T47D (cell line): Measurements from ENCODE around the gene ATG7.

ENCODE experiments used
- DNase-seq, 2 experiments: peaks; one replicate each; pipeline versions ENCODE4 v3.0.0 to v3.0.0-alpha.2; 2011 to 2012; ENCODE audit warnings: low read depth in 1 of 2, low spot score in 1 of 2
- JUND ChIP-seq: IDR thresholded peaks from 2 replicates; pipeline ENCODE4 v1.6.1; 2012; ENCODE audit warnings: low read depth
- in situ Hi-C: cut with HindIII; loops from 2 replicates; pipeline ENCODE4 v1.10.0; 2016; ENCODE audit warnings: low sequenced_read_pairs, low pct_unique_long_range_greater_than_20kb

The ATG7 gene

GRCh38 chr3:11269007-11269406, 3.2 kb upstream of the ATG7 start:
- DNase-seq = no peak
- no peak for TF ChIP-seq JUND
- in situ Hi-C loops = no loop called here

- no peak for DNase-seq
- in situ Hi-C loops = no loop called here
- TF ChIP-seq JUND = no peak
Observed at GRCh38 chr3:11272906-11273574, 843 bp downstream of the ATG7 start.

GRCh38 chr3:11273891-11274291, 1.7 kb downstream of the ATG7 start:
- in situ Hi-C loops = no loop called here
- no peak for DNase-seq
- no peak for TF ChIP-seq JUND

- no peak for TF ChIP-seq JUND
- DNase-seq = no peak
- in situ Hi-C loops = no loop called here
Observed at GRCh38 chr3:11274566-11275142, 2.5 kb downstream of the ATG7 start.

- in situ Hi-C loops = no loop called here
- DNase-seq = no peak
- no peak for TF ChIP-seq JUND
Observed at GRCh38 chr3:11275926-11276325, 3.7 kb downstream of the ATG7 start.

GRCh38 chr3:11276901-11277300, 4.7 kb downstream of the ATG7 start:
- no peak for TF ChIP-seq JUND
- in situ Hi-C loops = no loop called here

GRCh38 chr3:11282250-11283138, 10.3 kb downstream of the ATG7 start:
- no peak for TF ChIP-seq JUND
- in situ Hi-C loops = no loop called here
- DNase-seq = no peak

More at GRCh38 chr3:11276901-11277300, 4.7 kb downstream of the ATG7 start:
- DNase-seq = no peak

GRCh38 chr3:11283139-11283475, 10.9 kb downstream of the ATG7 start:
- in situ Hi-C loops = no loop called here
- TF ChIP-seq JUND = no peak
- DNase-seq = peak in 1 of 2 experiments; percentile 11

GRCh38 chr3:11284011-11284410, 11.8 kb downstream of the ATG7 start:
- no peak for TF ChIP-seq JUND
- DNase-seq = no peak
- in situ Hi-C loops = no loop called here

GRCh38 chr3:11285471-11285870, 13.3 kb downstream of the ATG7 start:
- in situ Hi-C loops = no loop called here
- TF ChIP-seq JUND = no peak
- DNase-seq = no peak

- no peak for TF ChIP-seq JUND
- no peak for DNase-seq
- in situ Hi-C loops = no loop called here
Observed at GRCh38 chr3:11287404-11287803, 15.2 kb downstream of the ATG7 start.

- in situ Hi-C loops = no loop called here
Observed at GRCh38 chr3:11288021-11288491, 15.9 kb downstream of the ATG7 start.

More at GRCh38 chr3:11288021-11288491, 15.9 kb downstream of the ATG7 start:
- DNase-seq = no peak
- TF ChIP-seq JUND = no peak
